HepG2 (cell line): Measurements from ENCODE around the gene PAFAH1B1. TPM values are rescaled to one million over a fixed set of nuclear protein-coding genes. Genes with fewer than 3 reads are reported as not detected.

Experiments used
- ARID4A ChIP-seq: sonication (generic); formaldehyde crosslinking; IDR thresholded peaks from 2 replicates; pipeline ENCODE4 v1.5.0; 2020; ENCODE audit warnings: mild to moderate bottlenecking, missing genetic modification reagents, borderline replicate concordance
- ARNTL ChIP-seq: sonication (generic); formaldehyde crosslinking; IDR thresholded peaks from 2 replicates; pipeline ENCODE4 v1.4.0; 2020; ENCODE audit warnings: mild to moderate bottlenecking, missing genetic modification reagents
- CEBPG ChIP-seq: IDR thresholded peaks from 2 replicates; pipeline ENCODE4 v1.6.1; 2016
- DNMT1 ChIP-seq: sonication (generic); formaldehyde crosslinking; IDR thresholded peaks from 2 replicates; pipeline ENCODE4 v1.5.1; 2020; ENCODE audit warnings: mild to moderate bottlenecking, missing genetic modification reagents
- DRAP1 ChIP-seq: IDR thresholded peaks from 2 replicates; pipeline ENCODE4 v1.6.1; 2016; ENCODE audit warnings: missing genetic modification reagents, missing compliant biosample characterization
- ETV5 ChIP-seq: IDR thresholded peaks from 2 replicates; pipeline ENCODE4 v1.6.1; 2018; ENCODE audit warnings: missing biosample characterization, missing genetic modification reagents, inconsistent platforms, borderline replicate concordance
- FOXO1 ChIP-seq: sonication (generic); formaldehyde crosslinking; IDR thresholded peaks from 2 replicates; pipeline ENCODE4 v1.4.0; 2020; ENCODE audit warnings: missing genetic modification reagents
- HNF4A ChIP-seq: sonication (generic); formaldehyde crosslinking; IDR thresholded peaks from 2 replicates; pipeline ENCODE4 v1.4.0; 2020; ENCODE audit warnings: missing genetic modification reagents
- HOXA9 ChIP-seq: sonication (generic); formaldehyde crosslinking; IDR thresholded peaks from 2 replicates; pipeline ENCODE4 v1.8.1; 2022; ENCODE audit warnings: missing genetic modification reagents, mild to moderate bottlenecking, moderate library complexity, borderline replicate concordance
- MXD3 ChIP-seq: IDR thresholded peaks from 2 replicates; pipeline ENCODE4 v1.6.1; 2016; ENCODE audit warnings: mild to moderate bottlenecking, missing biosample characterization, missing genetic modification reagents
- TBL1XR1 ChIP-seq: fragments of 150-350 bp; IDR thresholded peaks from 2 replicates; pipeline ENCODE4 v1.6.1; 2014; ENCODE audit warnings: borderline replicate concordance, low read length; ENCODE audit not compliant: partially characterized antibody
- YY1 ChIP-seq: IDR thresholded peaks from 2 replicates; pipeline ENCODE4 v1.6.1; 2011; ENCODE audit warnings: low read length, low read depth, moderate library complexity, mild to moderate bottlenecking; ENCODE audit not compliant: insufficient read depth, insufficient replicate concordance
- ZBTB26 ChIP-seq: IDR thresholded peaks from 2 replicates; pipeline ENCODE4 v1.6.1; 2016; ENCODE audit warnings: missing compliant biosample characterization, missing genetic modification reagents, borderline replicate concordance
- ZNF18 ChIP-seq: sonication (generic); formaldehyde crosslinking; IDR thresholded peaks from 2 replicates; pipeline ENCODE4 v1.8.0; 2022; ENCODE audit warnings: mild to moderate bottlenecking, missing genetic modification reagents; ENCODE audit not compliant: insufficient replicate concordance
- ZNF574 ChIP-seq: sonication (generic); formaldehyde crosslinking; IDR thresholded peaks from 2 replicates; pipeline ENCODE4 v1.4.0; 2020; ENCODE audit warnings: missing genetic modification reagents
- ZNF766 ChIP-seq: sonication (generic); formaldehyde crosslinking; IDR thresholded peaks from 2 replicates; pipeline ENCODE4 v1.5.0; 2020; ENCODE audit warnings: missing genetic modification reagents, borderline replicate concordance
- ZNF788 ChIP-seq: sonication (generic); formaldehyde crosslinking; IDR thresholded peaks from 2 replicates; pipeline ENCODE4 v1.5.0; 2020; ENCODE audit warnings: mild to moderate bottlenecking, missing genetic modification reagents, borderline replicate concordance
- polyA plus RNA-seq, 8 experiments: library from polyadenylated mRNA; depleted of rRNA in 3 of 8; stranded (reverse) in 7 of 8; unstranded in 1 of 8; fragments of >200 nt; fragmentation: Illumina TruSeq in 4 of 8; extraction: Trizol in 4 of 8; gene quantifications; 2 replicates each; pipeline versions ENCODE4 v1.2.1 to v1.2.3, GENCODE V29; 2011 to 2016; ENCODE audit warnings: low read depth in 4 of 8, missing spikeins in 1 of 8, mixed read lengths in 1 of 8; ENCODE audit not compliant: insufficient read depth in 1 of 8
- total RNA-seq, 5 experiments: library from RNA; depleted of rRNA; stranded (reverse); fragments of >200 nt; fragmentation: Illumina TruSeq; extraction: Trizol; gene quantifications; 2 replicates each; pipeline ENCODE4 v1.2.3, GENCODE V29; 2016; ENCODE audit warnings: low read depth in 1 of 5

Gene PAFAH1B1
- total and polyA plus RNA-seq, 2 of the 13 experiments (the other 11 are each of a cell fraction or from before 2014, with no cell fraction given), result 46.0 to 64.9 TPM

- TF ChIP-seq ETV5 (CRISPR knock-in tag), result no peak; the same call in 1 of the 2 replicates
- peak; percentile 23; the same call in 1 of the 2 replicates for TF ChIP-seq ZBTB26
- peak; percentile 25; the same call in 1 of the 2 replicates for TF ChIP-seq ZNF766
- peak; percentile 64 for TF ChIP-seq ZNF574
- TF ChIP-seq ARNTL, result peak; percentile 60
- TF ChIP-seq HOXA9 (CRISPR knock-in tag), result 0 out of 2 replicates have a peak, but pooled peaks have one; percentile 21
- peak; percentile 70 for TF ChIP-seq DRAP1 (CRISPR knock-in tag)
- TF ChIP-seq MXD3 (CRISPR knock-in tag), result peak; percentile 28
- peak; percentile 40 for TF ChIP-seq ARID4A (CRISPR knock-in tag)
- peak; percentile 81 for TF ChIP-seq CEBPG
- no peak for TF ChIP-seq YY1
- 0 out of 2 replicates have a peak, but pooled peaks have one; percentile 33 for TF ChIP-seq FOXO1 (CRISPR knock-in tag)
- peak; percentile 82 for TF ChIP-seq HNF4A (CRISPR knock-in tag)
- TF ChIP-seq ZNF788 (CRISPR knock-in tag), result 0 out of 2 replicates have a peak, but pooled peaks have one; percentile 19
- peak; percentile 27 for TF ChIP-seq ZNF18 (CRISPR knock-in tag)
- no peak for TF ChIP-seq TBL1XR1
- peak; percentile 51; the same call in 1 of the 2 replicates for TF ChIP-seq DNMT1
Observed at GRCh38 chr17:2710803-2711607, 117.6 kb downstream of the PAFAH1B1 start (continued).
